ENCODE measurements around the gene KRTDAP.

The KRTDAP gene

GRCh38 chr19:35451338-35452096 lies 38.7 kb downstream of the KRTDAP start:
- DNase-seq (ENCODE audit: low read depth): no peak

GRCh38 chr19:35449359-35450043 lies 40.8 kb downstream of the KRTDAP start:
- DNase-seq (ENCODE audit: low read depth): no peak

GRCh38 chr19:35447606-35448469 lies 42.4 kb downstream of the KRTDAP start, which contains the start of gene FFAR2:
TSS of gene FFAR2 (plus strand) at chr19:35448257. CDS start at chr19:35449715, 1,458 bp downstream.
- DNase-seq (ENCODE audit: low read depth): no peak

- no peak for DNase-seq (ENCODE audit: low read depth)
Measured at GRCh38 chr19:35445826-35446593, 44.3 kb downstream of the KRTDAP start.

- DNase-seq (ENCODE audit: low read depth): no peak
Measured at GRCh38 chr19:35444735-35445134, 45.5 kb downstream of the KRTDAP start.

- DNase-seq (ENCODE audit: low read depth): no peak
Measured at GRCh38 chr19:35442091-35442490, 48.2 kb downstream of the KRTDAP start.

- DNase-seq (ENCODE audit: low read depth): no peak
Measured at GRCh38 chr19:35439921-35440320, 50.3 kb downstream of the KRTDAP start.

- no peak for DNase-seq (ENCODE audit: low read depth)
Measured at GRCh38 chr19:35438527-35438926, 51.7 kb downstream of the KRTDAP start.

- DNase-seq (ENCODE audit: low read depth): no peak
Measured at GRCh38 chr19:35438096-35438495, 52.2 kb downstream of the KRTDAP start.

GRCh38 chr19:35437406-35437951 lies 52.8 kb downstream of the KRTDAP start:
- no peak for DNase-seq (ENCODE audit: low read depth)
